CD4-positive, alpha-beta T cell treated with Interleukin-12 subunit alpha and Interleukin-12 subunit beta, for 1 hour (primary cell): ENCODE measurements around the gene KBTBD3.
"Not testable (repeated sequence)": the region's sequence is repeated elsewhere in the genome, so short reads cannot be mapped to it uniquely, and the experiment has no call there.

Experiments
- DNase-seq: peaks from one replicate; pipeline ENCODE4 v3.0.0-alpha.2; 2020

Gene KBTBD3

DNA sequence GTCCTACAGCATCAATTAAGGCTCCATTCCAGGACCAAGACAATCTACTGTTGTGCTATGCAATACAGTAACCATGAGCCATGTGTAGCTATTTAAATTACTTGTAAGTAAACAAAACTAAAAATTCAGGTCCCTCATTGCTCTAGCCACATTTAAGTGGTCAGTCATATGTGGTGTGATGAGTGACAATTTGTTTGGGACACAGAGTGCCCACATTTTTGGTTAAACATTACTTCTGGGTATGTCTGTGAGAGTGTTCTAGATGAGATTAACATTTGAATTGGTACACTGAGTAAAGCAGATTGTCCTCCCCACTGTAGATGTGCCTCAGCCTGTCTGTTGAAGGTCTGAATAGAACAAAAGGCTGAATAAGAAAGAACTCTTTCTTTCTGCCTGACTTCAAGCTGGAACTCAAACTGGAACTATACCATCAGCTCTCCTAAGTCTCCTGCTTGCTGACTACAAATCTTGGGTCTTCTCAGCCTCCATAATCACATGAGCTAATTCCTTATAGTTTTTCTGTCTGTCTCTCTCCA is 15.8 kb downstream of the KBTBD3 start:
- DNase-seq, result no peak

DNA sequence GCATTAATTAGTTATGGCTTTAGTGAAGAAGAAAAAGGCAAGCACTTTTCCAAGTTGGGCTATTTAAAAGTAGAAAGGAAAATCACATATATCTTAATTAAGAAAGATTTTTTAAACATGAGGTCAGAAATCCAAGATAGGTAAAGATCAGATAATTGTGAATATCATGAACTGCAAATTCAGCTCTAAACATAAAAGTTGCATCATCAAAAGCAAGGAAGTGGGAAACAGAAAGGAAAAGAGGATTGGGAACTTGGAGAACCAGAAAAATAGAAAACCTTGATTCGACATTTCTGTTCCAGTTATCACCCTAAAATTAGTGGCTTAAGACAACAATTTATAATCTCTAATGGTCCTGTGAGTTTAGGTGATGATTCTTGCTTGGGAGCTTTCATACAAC is 17.5 kb downstream of the KBTBD3 start:
- no peak for DNase-seq

GRCh38 chr11:106058377-106058776 is 18.8 kb downstream of the KBTBD3 start:
- not testable (repeated sequence) for DNase-seq

DNA sequence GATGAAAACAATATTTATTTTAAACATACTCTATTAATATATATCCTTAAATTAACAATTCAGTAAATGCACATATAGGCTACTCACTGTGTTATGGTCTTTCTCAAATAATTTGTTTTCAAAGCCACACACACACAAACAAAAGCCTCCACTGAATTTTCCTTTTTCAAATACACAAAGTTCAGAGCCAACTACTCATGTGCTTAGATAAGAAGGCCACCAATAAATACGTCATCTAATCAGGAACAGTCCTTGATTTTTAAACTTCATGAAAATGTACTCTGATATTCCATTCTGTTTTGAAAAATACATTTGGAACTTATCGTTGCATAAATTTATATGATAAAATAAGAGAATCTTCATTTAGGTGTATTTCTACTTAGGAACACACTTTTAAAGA is 26.0 kb downstream of the KBTBD3 start:
- no peak for DNase-seq

GRCh38 chr11:106049727-106050476 is 27.2 kb downstream of the KBTBD3 start:
- DNase-seq, result no peak

- DNase-seq, result no peak
Observed at GRCh38 chr11:106047631-106048030, 29.5 kb downstream of the KBTBD3 start.

DNA sequence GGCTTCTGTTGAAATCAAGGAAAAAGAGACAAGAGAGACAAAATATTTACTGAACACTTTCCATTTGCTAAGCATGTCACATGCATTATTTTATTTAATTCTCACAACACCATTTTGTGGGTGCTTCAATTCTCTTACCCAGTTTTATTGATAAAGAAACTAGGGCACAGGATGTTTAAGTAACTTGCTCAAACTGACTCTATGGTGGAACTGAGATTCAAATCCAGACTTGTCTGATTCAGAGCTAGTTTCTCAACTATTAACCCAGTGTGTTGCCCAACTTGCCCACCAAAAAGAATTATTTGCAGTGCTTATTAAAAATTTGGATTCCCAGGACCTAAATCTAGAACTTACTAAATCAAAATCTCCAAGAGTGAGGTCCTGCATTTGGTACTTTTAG is 33.6 kb downstream of the KBTBD3 start:
- DNase-seq, result no peak

DNA sequence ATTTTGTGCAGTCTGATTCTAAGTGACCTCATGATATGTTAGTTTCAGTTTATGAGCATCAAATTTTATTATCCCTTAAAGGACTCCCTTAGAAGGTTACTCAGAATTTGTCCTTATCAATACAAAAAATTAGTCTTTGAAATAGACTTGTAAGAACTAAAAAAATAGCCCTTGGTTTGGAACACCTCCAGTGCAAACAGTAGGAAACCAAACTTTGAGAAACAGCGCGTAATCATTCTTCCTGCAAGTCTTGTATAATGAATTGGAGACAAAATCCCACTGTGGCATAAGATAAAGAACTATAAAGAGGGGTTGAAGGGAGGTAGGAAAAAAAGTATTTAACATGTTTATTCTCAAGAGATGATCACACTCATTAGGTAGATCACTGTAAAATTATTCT is 44.3 kb downstream of the KBTBD3 start:
- DNase-seq, result no peak

DNA sequence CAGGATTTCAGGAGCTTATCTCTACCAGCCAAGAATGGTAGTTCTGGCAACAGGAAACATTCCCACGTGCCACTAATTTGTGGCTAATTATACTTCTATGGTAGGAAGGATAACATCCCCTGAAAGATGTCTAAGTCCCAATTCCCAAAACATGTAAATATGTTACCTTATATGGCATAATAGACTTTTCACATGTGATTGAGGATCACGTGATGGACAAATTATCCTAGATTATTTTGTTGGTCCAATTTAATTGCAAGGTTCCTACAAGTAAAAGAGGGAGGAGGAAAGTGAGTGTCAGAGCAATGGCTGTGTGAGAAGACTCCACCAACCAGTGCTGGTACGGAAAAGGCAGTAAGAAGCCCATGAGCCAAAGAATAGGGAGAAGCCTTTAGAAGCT is 45.2 kb downstream of the KBTBD3 start:
- DNase-seq, result no peak

DNA sequence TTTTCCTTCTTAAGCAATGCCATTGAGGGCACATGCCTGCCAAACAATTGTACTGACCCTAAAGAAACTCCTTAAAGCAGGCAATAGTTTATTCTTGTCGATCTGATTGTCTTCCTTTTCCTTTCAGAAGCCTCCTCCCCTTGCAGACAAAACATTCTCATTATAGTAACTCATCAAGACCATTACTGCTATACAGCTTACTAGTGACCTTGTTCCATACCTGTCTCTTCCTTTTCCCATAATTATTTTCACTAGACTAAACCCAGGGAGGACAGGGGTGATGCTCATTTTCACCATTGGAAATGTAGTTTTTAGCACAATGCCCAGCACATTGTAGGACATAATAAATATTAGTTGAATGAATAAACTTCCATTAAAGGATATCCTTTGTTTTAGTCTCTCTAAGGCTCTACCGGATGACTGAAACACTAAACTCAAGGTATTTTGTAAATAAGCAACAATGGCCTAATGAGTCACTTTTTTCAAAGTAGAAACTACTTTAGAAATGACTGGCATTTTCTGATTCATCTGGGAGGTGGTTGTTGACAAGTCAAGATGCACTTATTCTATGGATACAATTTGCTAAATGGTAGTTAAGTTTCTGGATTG is 45.8 kb downstream of the KBTBD3 start:
- DNase-seq, result no peak

DNA sequence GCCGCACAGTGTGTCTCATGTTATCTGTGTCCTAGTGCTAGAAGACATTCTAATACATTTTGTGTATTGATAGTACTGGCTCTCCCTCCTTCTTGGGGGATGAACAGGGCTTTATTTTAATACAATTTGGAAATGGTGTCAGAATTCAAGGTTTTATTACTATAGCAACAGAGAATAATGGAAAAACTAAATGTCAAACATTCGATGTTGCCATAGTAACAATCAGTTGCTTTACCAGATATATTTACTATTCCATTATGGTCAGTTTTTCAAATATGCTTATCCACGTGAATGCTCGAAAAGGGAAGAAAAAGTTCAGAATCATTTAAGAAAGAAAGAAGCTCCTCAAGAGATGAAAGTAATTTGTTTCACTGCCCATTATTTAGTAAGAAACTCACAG is 46.5 kb downstream of the KBTBD3 start:
- DNase-seq, result no peak

DNA sequence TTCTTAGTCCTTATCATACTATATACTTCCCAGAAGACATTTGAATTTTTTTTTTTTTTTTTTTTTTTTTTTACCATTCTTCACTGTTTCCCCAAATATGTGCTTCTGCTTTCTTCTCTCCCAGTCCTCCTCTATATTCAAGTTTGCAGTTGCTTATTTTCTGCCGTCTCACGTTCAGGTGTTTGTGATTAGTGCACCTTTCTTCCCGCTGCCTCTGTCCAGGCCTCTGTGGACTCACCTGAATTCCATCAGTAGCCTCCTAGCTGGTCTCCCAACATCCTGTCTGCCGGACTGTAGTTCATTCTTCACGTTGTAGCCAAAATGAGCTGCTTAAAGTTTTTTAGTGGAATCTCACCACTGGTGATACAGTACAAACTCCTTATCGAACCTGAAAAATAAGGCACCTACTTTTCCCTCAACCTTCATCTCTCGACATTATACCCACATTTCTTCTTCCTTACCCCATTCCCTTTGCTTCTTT is 54.3 kb downstream of the KBTBD3 start:
- no peak for DNase-seq

GRCh38 chr11:106021967-106022794 is 55.0 kb downstream of the KBTBD3 start, which contains the start of gene MSANTD4:
Gene MSANTD4, minus strand, starts transcription at chr11:106022240. Its CDS starts 11,323 bp downstream, at chr11:106010917.
- peak; percentile 97 for DNase-seq

DNA sequence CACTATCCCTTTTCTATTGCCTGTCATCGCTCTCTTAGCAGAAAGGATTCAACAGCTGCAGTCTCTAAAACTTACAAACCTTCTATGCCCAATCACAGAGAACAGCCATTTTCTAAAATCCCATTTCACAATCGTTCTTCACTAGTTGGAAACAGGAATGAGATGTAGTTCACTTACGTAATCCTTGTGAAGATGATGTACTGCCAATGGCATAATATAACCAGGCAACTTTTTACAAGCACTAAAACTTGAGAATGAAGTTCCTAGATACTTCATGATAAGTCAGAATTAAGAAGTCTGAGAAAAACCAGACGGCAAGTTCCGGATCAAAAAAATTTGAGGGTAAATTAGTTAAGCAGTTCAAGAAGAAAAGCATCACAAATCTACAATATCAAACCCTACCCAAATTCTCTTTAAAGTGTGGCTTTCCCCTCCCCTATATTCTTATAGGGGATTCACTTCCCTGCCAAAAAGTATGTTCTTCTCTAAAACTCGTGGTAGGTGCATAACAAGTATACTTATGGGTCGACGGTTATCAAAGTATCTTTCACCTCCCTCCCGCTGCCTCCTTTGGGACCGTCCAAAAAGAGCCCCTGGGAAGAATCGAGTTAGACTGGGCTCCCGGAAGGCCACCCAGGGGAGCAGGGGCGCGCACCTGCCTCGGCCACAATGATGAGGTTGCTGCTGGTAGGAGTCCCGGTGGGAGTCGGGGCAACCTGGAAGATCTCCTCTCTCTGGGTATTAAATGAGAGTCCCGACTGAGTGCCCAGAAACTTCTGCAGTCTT is 55.8 kb downstream of the KBTBD3 start:
- no peak for DNase-seq

DNA sequence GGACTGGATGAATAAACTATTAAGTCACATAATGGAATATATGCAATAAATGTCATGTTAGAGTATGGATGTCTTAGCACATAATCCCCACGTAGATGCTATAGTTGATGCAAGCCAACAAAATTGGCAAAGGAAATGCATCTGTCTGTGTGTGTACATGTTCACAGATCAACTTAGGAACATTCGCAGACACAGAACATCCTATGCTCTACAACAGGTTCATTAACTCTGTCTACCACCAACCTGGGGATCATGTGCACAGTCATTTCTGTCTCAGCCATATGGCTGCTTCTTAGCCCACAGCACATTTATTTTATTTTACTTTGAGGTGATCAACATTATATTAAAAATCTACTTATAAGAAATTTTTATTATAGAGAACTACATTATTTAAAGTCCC is 60.1 kb downstream of the KBTBD3 start:
- no peak for DNase-seq

DNA sequence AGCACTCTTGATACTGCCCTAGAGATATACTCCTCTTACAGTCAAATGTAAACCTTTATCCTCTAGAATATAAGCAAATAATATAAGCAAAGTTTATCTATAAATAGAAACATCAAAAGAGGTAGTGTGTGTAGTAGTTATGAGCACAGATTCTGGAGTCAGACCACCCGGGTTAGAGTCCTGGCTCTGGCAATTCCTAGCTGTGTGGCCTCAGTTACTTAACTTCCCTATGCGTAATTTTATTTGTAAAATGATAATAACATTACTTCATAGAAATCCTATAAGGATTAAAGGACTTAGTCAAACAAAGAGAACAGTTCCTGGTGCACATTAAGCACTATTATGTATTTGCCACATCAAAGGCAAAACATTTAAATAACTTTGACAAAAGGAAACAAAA is 62.1 kb downstream of the KBTBD3 start:
- no peak for DNase-seq

DNA sequence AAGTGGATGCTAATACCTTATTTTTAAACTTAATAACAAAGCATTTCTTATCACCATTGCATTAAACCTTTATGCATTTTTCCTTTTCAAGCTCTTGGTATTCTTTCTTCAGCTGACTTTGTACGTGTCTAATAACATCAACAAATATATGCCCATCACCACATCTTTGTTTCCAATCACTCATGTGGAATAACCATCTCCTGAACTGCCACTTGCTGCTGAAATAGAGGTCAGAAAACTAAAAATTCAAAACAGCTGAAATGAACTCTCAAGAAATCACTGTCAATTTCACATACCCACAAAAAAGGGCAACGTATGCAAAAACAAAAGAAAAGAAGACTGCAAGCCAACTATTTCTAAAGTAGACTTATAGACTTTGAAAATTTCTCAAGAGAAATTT is 62.5 kb downstream of the KBTBD3 start:
- no peak for DNase-seq

DNA sequence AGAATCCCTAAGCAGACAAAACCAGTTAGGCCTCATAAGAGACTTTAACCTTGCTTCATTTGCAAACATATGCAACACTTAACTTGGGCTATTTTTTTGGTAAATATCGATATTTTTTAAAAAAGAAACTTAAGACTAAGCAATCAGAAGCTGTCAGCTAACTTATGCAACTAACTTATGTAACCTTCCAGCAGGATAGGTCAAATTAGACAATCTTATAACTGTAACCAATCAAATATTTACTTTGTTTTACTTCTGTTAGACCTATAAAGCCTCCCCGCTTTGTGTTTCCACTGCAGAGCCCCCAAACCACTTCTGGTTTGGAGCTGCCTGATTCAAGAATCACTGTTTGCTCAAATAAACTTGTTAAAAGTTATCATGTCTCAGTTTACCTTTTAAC is 63.1 kb downstream of the KBTBD3 start:
- DNase-seq, result no peak

DNA sequence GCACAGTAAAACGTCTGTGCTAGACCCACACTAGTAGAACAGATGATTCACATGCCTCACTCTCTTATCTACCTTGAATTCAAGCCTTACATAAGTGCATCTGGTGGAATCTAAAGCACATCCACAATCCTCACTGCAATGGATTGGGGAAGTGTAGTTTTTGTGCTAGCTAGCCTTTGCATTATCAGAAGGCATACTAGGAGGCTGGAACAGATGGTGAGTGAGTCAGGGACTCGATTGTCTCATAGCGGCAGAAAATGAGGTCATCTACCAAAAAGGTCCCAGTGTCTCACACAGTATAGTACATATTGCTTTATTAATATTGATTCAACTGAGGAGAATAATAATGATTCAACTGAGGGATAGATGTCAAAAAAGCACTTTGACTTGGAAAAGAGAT is 64.4 kb downstream of the KBTBD3 start:
- no peak for DNase-seq

DNA sequence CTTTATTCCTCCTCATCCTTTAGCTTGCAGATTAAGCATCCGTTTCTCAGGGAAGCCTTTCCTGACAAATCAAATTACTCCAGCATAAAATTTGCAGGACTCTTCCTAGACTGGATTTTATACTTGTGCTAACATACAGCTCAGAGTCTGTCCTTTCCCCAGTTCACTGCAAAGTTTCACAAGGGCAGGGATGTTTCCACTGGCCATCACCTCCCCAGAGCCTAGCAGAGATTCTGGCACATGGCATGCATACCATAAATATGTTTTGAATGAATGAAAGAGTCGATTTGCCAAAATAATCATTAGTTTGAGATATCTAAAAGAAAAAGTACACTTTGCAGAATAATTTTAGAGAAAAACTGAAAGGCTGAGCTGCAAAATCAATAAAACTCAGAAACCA is 65.7 kb downstream of the KBTBD3 start:
- DNase-seq, result no peak

- DNase-seq, result not testable (repeated sequence)
Observed at GRCh38 chr11:106003094-106003493, 74.1 kb downstream of the KBTBD3 start.

- no peak for DNase-seq
Observed at GRCh38 chr11:106001304-106002012, 75.7 kb downstream of the KBTBD3 start.
